ENCODE measurements around the gene CACNA1I. TPM values are rescaled to one million over a fixed set of nuclear protein-coding genes. Genes with fewer than 3 reads are reported as not detected.
A peak's percentile ranks its signal among the peaks of the same experiment; 100 is the strongest.

Gene CACNA1I
- total RNA-seq, 1 experiment from 2014 or later = 2.1 TPM

DNA sequence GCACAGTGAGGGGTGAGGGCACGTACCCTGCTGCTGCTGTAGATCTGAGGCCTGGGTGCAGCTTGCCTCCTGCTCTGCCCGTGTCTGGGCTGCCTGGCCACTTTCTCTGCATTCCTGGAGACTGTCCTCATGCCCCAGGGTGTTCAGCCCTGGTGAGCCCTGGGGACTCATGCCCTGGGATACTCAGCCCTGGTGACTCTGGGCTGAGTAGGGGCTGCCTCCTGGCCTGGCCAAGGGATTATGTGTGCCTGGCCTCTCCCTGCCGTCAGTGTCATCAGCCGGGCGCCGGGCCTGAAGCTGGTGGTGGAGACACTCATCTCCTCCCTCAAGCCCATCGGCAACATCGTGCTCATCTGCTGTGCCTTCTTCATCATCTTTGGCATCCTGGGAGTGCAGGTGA lies 94.7 kb downstream of the CACNA1I start:
- no peak for DNase-seq (ENCODE audit: low spot score)
- Mint-ChIP-seq H3K27ac (peak overlapping the region; percentile 66; the same call in 1 of the 2 replicates), H3K27me3 (ENCODE audit: low read depth) (peaks cover 27% of the 10 kb centered on the region), H3K36me3 (no peaks in the 10 kb centered on the region), H3K4me1 (peaks cover 33% of the 10 kb centered on the region), H3K9me3 (no peaks in the 10 kb centered on the region), H3K4me3 (peak overlapping the region; percentile 60)
- CTCF ChIA-PET = interaction anchor here (0.6 to 1.4 kb wide), 10 partner anchors 10 to 504 kb away, joined by 3 to 9 read pairs (median 4); no protein-coding TSS in a partner anchor
- no peak for ATAC-seq
- POLR2A ChIA-PET = interaction anchor here (1.2 kb wide), 1 partner anchor 379 kb away, joined by 3 read pairs; no protein-coding TSS in a partner anchor
- TF ChIP-seq, protein P1, sequence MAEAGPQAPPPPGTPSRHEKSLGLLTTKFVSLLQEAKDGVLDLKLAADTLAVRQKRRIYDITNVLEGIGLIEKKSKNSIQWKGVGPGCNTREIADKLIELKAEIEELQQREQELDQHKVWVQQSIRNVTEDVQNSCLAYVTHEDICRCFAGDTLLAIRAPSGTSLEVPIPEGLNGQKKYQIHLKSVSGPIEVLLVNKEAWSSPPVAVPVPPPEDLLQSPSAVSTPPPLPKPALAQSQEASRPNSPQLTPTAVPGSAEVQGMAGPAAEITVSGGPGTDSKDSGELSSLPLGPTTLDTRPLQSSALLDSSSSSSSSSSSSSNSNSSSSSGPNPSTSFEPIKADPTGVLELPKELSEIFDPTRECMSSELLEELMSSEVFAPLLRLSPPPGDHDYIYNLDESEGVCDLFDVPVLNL (CRISPR knock-in tag; IDR thresholded peaks at IDR 0.05; ENCODE audit: borderline replicate concordance, low read depth) = no peak
- TF ChIP-seq NR1H2 (CRISPR knock-in tag; IDR thresholded peaks at IDR 0.05) (no peak), CREM (CRISPR knock-in tag; IDR thresholded peaks at IDR 0.05) (no peak), HMGA2 (CRISPR knock-in tag; IDR thresholded peaks at IDR 0.05) (no peak), RELA (CRISPR knock-in tag; IDR thresholded peaks at IDR 0.05; ENCODE audit: borderline replicate concordance) (no peak), ZNF138 (CRISPR knock-in tag; conservative IDR thresholded peaks at IDR 0.05) (no peak), FOXP1 (CRISPR knock-in tag; IDR thresholded peaks at IDR 0.05; ENCODE audit: borderline replicate concordance) (no peak), ZNF423 (CRISPR knock-in tag; IDR thresholded peaks at IDR 0.05) (no peak)
- TF ChIP-seq, protein P2, sequence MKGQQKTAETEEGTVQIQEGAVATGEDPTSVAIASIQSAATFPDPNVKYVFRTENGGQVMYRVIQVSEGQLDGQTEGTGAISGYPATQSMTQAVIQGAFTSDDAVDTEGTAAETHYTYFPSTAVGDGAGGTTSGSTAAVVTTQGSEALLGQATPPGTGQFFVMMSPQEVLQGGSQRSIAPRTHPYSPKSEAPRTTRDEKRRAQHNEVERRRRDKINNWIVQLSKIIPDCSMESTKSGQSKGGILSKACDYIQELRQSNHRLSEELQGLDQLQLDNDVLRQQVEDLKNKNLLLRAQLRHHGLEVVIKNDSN (CRISPR knock-in tag; IDR thresholded peaks at IDR 0.05) = no peak
- TF ChIP-seq, protein P3, sequence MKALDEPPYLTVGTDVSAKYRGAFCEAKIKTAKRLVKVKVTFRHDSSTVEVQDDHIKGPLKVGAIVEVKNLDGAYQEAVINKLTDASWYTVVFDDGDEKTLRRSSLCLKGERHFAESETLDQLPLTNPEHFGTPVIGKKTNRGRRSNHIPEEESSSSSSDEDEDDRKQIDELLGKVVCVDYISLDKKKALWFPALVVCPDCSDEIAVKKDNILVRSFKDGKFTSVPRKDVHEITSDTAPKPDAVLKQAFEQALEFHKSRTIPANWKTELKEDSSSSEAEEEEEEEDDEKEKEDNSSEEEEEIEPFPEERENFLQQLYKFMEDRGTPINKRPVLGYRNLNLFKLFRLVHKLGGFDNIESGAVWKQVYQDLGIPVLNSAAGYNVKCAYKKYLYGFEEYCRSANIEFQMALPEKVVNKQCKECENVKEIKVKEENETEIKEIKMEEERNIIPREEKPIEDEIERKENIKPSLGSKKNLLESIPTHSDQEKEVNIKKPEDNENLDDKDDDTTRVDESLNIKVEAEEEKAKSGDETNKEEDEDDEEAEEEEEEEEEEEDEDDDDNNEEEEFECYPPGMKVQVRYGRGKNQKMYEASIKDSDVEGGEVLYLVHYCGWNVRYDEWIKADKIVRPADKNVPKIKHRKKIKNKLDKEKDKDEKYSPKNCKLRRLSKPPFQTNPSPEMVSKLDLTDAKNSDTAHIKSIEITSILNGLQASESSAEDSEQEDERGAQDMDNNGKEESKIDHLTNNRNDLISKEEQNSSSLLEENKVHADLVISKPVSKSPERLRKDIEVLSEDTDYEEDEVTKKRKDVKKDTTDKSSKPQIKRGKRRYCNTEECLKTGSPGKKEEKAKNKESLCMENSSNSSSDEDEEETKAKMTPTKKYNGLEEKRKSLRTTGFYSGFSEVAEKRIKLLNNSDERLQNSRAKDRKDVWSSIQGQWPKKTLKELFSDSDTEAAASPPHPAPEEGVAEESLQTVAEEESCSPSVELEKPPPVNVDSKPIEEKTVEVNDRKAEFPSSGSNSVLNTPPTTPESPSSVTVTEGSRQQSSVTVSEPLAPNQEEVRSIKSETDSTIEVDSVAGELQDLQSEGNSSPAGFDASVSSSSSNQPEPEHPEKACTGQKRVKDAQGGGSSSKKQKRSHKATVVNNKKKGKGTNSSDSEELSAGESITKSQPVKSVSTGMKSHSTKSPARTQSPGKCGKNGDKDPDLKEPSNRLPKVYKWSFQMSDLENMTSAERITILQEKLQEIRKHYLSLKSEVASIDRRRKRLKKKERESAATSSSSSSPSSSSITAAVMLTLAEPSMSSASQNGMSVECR (CRISPR knock-in tag; IDR thresholded peaks at IDR 0.05; ENCODE audit: borderline replicate concordance) = no peak

DNA sequence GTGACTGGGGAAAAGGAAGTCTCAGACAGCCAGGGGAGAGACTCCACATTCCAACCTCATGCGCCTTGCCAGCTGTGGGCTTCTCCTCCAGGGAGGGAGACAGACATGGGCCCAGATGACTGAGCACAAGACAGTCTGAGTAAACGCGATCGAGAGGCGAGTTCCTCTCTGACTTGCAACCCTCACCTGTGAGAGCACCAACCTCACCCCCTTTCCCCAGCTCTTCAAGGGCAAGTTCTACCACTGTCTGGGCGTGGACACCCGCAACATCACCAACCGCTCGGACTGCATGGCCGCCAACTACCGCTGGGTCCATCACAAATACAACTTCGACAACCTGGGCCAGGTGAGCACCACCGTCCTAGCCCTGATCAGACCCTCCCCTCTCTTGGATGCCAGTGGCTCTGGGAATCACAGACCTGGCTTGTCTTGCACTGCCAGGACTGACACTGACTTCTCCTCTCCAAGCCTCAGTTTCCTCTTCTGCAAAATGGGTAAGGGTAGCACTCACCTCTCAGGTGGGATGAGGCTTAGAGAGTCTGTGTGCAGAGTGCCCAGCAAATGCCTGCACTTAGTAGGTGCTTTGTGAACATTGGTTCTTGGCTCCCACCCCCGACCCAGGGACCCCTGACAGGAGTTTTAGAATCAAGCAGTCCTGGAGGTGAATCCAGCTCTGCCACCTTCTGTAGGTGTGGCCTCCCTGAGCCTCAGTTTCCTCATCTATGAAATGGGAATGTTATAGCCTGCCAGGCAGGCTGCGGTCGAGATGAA lies 95.3 kb downstream of the CACNA1I start:
- Mint-ChIP-seq H3K27ac (peak overlapping the region; percentile 66; the same call in 1 of the 2 replicates), H3K9me3 (peaks cover 4% of the 10 kb centered on the region), H3K36me3 (peaks cover 5% of the 10 kb centered on the region), H3K4me1 (peaks cover 33% of the 10 kb centered on the region), H3K27me3 (ENCODE audit: low read depth) (peaks cover 24% of the 10 kb centered on the region), H3K4me3 (peak overlapping the region; percentile 60)
- ATAC-seq (no peak), DNase-seq (ENCODE audit: low spot score) (no peak)
- CTCF ChIA-PET = interaction anchor here (0.8 to 1.4 kb wide), 6 partner anchors 11 to 359 kb away, joined by 3 to 9 read pairs (median 6); no protein-coding TSS in a partner anchor
- POLR2A ChIA-PET = interaction anchor here (1.2 kb wide), 1 partner anchor 379 kb away, joined by 3 read pairs; no protein-coding TSS in a partner anchor
- TF ChIP-seq NFATC4 (CRISPR knock-in tag; IDR thresholded peaks at IDR 0.05) = no peak
- TF ChIP-seq RORB (CRISPR knock-in tag; IDR thresholded peaks at IDR 0.05) = no peak
- TF ChIP-seq SOX15 (CRISPR knock-in tag; IDR thresholded peaks at IDR 0.05) = no peak
- TF ChIP-seq, protein P4, sequence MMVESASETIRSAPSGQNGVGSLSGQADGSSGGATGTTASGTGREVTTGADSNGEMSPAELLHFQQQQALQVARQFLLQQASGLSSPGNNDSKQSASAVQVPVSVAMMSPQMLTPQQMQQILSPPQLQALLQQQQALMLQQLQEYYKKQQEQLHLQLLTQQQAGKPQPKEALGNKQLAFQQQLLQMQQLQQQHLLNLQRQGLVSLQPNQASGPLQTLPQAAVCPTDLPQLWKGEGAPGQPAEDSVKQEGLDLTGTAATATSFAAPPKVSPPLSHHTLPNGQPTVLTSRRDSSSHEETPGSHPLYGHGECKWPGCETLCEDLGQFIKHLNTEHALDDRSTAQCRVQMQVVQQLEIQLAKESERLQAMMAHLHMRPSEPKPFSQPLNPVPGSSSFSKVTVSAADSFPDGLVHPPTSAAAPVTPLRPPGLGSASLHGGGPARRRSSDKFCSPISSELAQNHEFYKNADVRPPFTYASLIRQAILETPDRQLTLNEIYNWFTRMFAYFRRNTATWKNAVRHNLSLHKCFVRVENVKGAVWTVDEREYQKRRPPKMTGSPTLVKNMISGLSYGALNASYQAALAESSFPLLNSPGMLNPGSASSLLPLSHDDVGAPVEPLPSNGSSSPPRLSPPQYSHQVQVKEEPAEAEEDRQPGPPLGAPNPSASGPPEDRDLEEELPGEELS (CRISPR knock-in tag; IDR thresholded peaks at IDR 0.05) = no peak
- TF ChIP-seq OVOL2 (CRISPR knock-in tag; IDR thresholded peaks at IDR 0.05; ENCODE audit: borderline replicate concordance) = no peak
- no peak for TF ChIP-seq ETV6 (CRISPR knock-in tag; IDR thresholded peaks at IDR 0.05)
- no peak for TF ChIP-seq CREM (CRISPR knock-in tag; IDR thresholded peaks at IDR 0.05)
- no peak for TF ChIP-seq SMAD3 (CRISPR knock-in tag; IDR thresholded peaks at IDR 0.05; ENCODE audit: borderline replicate concordance)
- no peak for TF ChIP-seq HMGA2 (CRISPR knock-in tag; IDR thresholded peaks at IDR 0.05)
- no peak for TF ChIP-seq ELF4 (CRISPR knock-in tag; IDR thresholded peaks at IDR 0.05; ENCODE audit: low read depth)
- TF ChIP-seq, protein P5, sequence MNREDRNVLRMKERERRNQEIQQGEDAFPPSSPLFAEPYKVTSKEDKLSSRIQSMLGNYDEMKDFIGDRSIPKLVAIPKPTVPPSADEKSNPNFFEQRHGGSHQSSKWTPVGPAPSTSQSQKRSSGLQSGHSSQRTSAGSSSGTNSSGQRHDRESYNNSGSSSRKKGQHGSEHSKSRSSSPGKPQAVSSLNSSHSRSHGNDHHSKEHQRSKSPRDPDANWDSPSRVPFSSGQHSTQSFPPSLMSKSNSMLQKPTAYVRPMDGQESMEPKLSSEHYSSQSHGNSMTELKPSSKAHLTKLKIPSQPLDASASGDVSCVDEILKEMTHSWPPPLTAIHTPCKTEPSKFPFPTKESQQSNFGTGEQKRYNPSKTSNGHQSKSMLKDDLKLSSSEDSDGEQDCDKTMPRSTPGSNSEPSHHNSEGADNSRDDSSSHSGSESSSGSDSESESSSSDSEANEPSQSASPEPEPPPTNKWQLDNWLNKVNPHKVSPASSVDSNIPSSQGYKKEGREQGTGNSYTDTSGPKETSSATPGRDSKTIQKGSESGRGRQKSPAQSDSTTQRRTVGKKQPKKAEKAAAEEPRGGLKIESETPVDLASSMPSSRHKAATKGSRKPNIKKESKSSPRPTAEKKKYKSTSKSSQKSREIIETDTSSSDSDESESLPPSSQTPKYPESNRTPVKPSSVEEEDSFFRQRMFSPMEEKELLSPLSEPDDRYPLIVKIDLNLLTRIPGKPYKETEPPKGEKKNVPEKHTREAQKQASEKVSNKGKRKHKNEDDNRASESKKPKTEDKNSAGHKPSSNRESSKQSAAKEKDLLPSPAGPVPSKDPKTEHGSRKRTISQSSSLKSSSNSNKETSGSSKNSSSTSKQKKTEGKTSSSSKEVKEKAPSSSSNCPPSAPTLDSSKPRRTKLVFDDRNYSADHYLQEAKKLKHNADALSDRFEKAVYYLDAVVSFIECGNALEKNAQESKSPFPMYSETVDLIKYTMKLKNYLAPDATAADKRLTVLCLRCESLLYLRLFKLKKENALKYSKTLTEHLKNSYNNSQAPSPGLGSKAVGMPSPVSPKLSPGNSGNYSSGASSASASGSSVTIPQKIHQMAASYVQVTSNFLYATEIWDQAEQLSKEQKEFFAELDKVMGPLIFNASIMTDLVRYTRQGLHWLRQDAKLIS (CRISPR knock-in tag; IDR thresholded peaks at IDR 0.05; ENCODE audit: borderline replicate concordance) = no peak
- no peak for TF ChIP-seq NFE2L1 (CRISPR knock-in tag; IDR thresholded peaks at IDR 0.05)
- TF ChIP-seq TEAD1 (CRISPR knock-in tag; IDR thresholded peaks at IDR 0.05) = no peak
- TF ChIP-seq JUN (CRISPR knock-in tag; IDR thresholded peaks at IDR 0.05) = no peak
- TF ChIP-seq IRF2 (CRISPR knock-in tag; IDR thresholded peaks at IDR 0.05; ENCODE audit: borderline replicate concordance, low read depth) = no peak
